ENCODE data around the gene NPHP4.

Gene NPHP4

DNA sequence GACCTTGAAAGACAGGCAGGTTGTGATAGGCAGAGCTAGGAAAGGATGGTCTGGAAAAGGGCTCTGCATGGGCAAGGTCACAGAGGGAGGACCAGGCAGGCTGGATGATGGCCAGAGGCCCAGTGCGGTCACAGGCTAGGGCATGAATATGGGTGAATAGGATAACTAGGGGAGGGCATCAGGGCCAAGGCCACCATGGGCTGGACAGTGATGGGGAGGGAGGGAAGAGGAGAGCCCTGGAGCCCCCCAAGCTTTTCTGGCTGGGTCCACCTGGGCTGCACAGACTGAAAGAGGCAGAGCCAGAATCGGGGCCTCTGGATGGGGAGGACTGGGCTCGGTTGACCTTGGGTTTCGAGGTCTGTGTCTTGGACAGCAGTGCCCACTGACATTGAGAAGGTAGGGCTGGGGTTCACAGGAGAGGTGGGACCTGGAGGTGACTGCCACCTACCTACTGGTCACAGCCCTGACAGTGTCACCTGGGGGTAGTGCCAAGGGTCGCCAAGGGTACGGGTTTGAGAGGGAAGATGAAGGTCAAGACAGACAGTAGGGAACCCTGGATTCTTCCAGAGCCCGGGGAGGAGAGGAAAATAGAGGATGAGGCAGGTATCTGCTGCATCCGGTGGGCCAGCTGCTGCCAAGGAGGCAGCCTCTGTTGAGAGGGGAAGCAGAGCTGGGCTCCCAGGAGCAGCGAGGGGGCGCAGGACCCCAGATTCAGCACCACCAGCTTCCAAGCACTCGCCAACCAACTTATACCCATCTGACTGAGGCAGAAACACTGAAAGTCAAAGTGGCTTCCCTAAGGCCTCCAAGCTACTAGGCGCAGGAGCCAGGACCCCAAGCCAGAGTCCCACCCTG lies 6.1 kb upstream of the NPHP4 start:
- no peak for TF ChIP-seq EZH2phosphoT487 (IDR thresholded peaks at IDR 0.05; ENCODE audit: borderline replicate concordance, low read length)
- no peak for TF ChIP-seq CTCF (IDR thresholded peaks at IDR 0.05; ENCODE audit: low read depth, low read length, poor library complexity, severe bottlenecking)
- no peaks in the 10 kb centered on the region for H3F3A ChIP-seq (ENCODE audit: control insufficient read depth, insufficient read depth)
- H3K27ac ChIP-seq (ENCODE audit: low read depth, low read length): no peak overlapping the region
- H4K20me1 ChIP-seq (ENCODE audit: control insufficient read depth, insufficient read depth, low read depth, low read length): peaks cover 4% of the 10 kb centered on the region
- H3K9me2 ChIP-seq (replicated peaks; ENCODE audit: control insufficient read depth, low read length): no peaks in the 10 kb centered on the region
- peaks cover 17% of the 10 kb centered on the region for H3K4me1 ChIP-seq (ENCODE audit: control insufficient read depth, low read length)
- no peak overlapping the region for H3K4me2 ChIP-seq (ENCODE audit: low read length)
- no peaks in the 10 kb centered on the region for H3K27me3 ChIP-seq (ENCODE audit: control insufficient read depth, low read length)
- H3K36me3 ChIP-seq (ENCODE audit: control insufficient read depth, low read length): no peaks in the 10 kb centered on the region; the same call in 1 of the 2 replicates
- H3K9me3 ChIP-seq (ENCODE audit: control insufficient read depth, insufficient read depth, low read length): no peaks in the 10 kb centered on the region
- H3K79me2 ChIP-seq (ENCODE audit: control insufficient read depth, low read length): peaks cover 16% of the 10 kb centered on the region
- H3K4me3 ChIP-seq (ENCODE audit: low read length): no peak overlapping the region

DNA sequence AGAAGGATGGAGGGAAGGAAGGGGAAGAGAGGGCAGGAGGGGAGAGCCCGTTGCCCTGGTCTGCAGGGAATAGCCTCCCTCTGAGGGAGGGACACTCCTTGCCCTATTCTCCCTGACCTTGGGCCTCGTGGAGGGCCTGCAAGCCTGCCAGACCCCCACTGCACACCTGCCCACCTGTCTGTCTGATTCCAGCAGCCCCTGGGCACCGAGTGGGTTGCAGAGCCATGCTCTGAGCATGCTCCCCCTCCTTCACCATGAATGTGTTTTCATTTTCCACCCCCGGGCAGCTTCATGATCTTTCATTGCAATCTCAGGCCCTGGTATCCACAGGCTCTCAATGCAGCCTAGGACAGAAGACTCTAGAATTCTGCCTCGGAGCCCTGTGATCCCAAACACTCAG lies 5.1 kb upstream of the NPHP4 start:
- H3K79me2 ChIP-seq (ENCODE audit: control insufficient read depth, low read length): peaks cover 18% of the 10 kb centered on the region
- H3K36me3 ChIP-seq (ENCODE audit: control insufficient read depth, low read length): no peaks in the 10 kb centered on the region; the same call in 1 of the 2 replicates
- no peak overlapping the region for H3K27ac ChIP-seq (ENCODE audit: low read depth, low read length)
- H4K20me1 ChIP-seq (ENCODE audit: control insufficient read depth, insufficient read depth, low read depth, low read length): peaks cover 4% of the 10 kb centered on the region
- H3F3A ChIP-seq (ENCODE audit: control insufficient read depth, insufficient read depth): no peaks in the 10 kb centered on the region
- H3K9me2 ChIP-seq (replicated peaks; ENCODE audit: control insufficient read depth, low read length): no peaks in the 10 kb centered on the region
- no peaks in the 10 kb centered on the region for H3K27me3 ChIP-seq (ENCODE audit: control insufficient read depth, low read length)
- no peak overlapping the region for H3K4me3 ChIP-seq (ENCODE audit: low read length)
- H3K4me1 ChIP-seq (ENCODE audit: control insufficient read depth, low read length): peaks cover 17% of the 10 kb centered on the region
- TF ChIP-seq CTCF (IDR thresholded peaks at IDR 0.05; ENCODE audit: low read depth, low read length, poor library complexity, severe bottlenecking) (no peak), EZH2phosphoT487 (IDR thresholded peaks at IDR 0.05; ENCODE audit: borderline replicate concordance, low read length) (no peak)
- H3K4me2 ChIP-seq (ENCODE audit: low read length): no peak overlapping the region
- H3K9me3 ChIP-seq (ENCODE audit: control insufficient read depth, insufficient read depth, low read length): no peaks in the 10 kb centered on the region

DNA sequence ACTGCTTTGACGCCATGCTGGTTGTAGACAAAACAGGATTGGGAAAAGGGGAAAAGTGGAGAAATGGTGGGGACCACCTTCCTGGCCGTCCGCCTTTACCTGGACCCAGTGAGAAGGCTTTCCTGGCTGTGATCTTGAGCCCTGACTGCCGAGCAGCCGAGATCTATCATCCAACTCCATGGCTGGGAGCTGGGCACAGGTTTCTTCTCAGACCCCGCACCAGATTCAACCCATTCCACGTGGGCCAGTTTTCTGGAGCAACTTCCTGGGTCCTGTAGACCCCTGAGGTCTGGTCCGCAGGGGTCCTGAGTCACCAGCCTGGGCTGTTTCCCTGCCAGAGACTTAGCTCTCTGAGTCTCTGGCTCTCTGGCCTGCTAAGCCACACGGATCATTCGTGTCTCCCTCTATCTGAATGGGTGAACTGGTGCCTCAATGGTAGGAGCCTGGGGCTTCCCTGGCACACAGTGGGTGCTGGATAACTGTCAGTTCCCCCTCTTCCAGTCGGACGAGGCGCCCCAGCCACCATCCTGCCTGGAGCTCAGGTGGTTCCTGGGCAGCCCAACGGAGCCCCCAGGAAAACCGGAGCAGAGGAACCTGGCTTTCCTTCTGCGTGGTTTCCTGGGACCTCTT lies 4.5 kb upstream of the NPHP4 start:
- TF ChIP-seq EZH2phosphoT487 (IDR thresholded peaks at IDR 0.05; ENCODE audit: borderline replicate concordance, low read length) (no peak), CTCF (IDR thresholded peaks at IDR 0.05; ENCODE audit: low read depth, low read length, poor library complexity, severe bottlenecking) (no peak)
- Histone ChIP-seq H4K20me1 (ENCODE audit: control insufficient read depth, insufficient read depth, low read depth, low read length) (peaks cover 4% of the 10 kb centered on the region), H3K36me3 (ENCODE audit: control insufficient read depth, low read length) (no peaks in the 10 kb centered on the region; the same call in 1 of the 2 replicates), H3K79me2 (ENCODE audit: control insufficient read depth, low read length) (peaks cover 18% of the 10 kb centered on the region), H3K9me2 (replicated peaks; ENCODE audit: control insufficient read depth, low read length) (no peaks in the 10 kb centered on the region), H3K4me3 (ENCODE audit: low read length) (no peak overlapping the region), H3K9me3 (ENCODE audit: control insufficient read depth, insufficient read depth, low read length) (no peaks in the 10 kb centered on the region), H3K4me2 (ENCODE audit: low read length) (no peak overlapping the region), H3F3A (ENCODE audit: control insufficient read depth, insufficient read depth) (no peaks in the 10 kb centered on the region), H3K4me1 (ENCODE audit: control insufficient read depth, low read length) (peaks cover 17% of the 10 kb centered on the region), H3K27ac (ENCODE audit: low read depth, low read length) (no peak overlapping the region), H3K27me3 (ENCODE audit: control insufficient read depth, low read length) (no peaks in the 10 kb centered on the region)
